ENCODE results near the gene TRAF4. TPM values are rescaled to one million over a fixed set of nuclear protein-coding genes. Genes with fewer than 3 reads are reported as not detected.

TRAF4 gene
- total RNA-seq, 1 donor from 2014 or later, result 143 TPM

- no peak for DNase-seq (ENCODE audit: low read depth)
These were observed 31.6 kb upstream of the TRAF4 start for GRCh38 chr17:28712032-28712704.

DNA sequence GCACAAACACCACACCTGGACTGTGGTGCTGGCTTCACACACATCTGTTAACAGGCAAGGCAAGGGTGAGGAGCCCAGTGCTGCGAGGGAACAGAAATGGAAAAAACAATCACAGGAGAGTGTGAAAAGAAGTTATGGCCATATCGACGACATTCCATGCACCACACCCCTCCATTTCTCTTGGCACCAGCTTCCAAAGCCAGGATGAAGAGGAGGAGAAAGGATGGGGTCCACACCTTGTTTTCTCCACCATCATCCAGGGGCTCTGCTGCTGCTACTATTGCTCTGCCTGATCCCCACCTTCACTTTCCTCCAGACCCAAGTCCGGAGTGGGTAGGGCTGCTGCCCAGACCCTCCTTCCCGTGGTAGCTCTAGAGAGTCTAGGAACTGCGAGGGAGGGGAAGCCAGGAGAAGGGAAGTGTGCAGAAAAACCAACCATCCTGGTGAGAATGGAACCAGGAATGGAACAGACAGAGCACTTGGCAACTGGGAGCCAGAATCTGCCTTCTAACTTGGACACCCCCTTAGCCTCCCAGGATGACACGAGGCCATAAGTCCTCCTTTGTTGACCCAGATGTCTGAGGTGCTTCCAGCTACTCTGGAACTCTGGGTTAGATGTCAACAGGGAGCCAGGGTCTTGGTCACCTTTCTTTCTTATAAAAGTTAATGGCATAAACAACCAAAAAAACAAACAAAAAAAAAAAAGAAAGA lies 31.0 kb upstream of the TRAF4 start:
- Mint-ChIP-seq H3K9me3 (ENCODE audit: unreplicated experiment) (no peaks in the 10 kb centered on the region), H3K27me3 (ENCODE audit: low read depth, unreplicated experiment) (no peaks in the 10 kb centered on the region), H3K4me1 (ENCODE audit: low read depth, unreplicated experiment) (peaks cover 17% of the 10 kb centered on the region), H3K27ac (ENCODE audit: unreplicated experiment) (no peak overlapping the region), H3K36me3 (ENCODE audit: low read depth, unreplicated experiment) (peaks cover 24% of the 10 kb centered on the region), H3K4me3 (ENCODE audit: unreplicated experiment) (peak overlapping the region; percentile 84)
- H3K4me3 ChIP-seq (ENCODE audit: insufficient read depth, low read depth, low read length), result no peak overlapping the region
- no peak for DNase-seq (ENCODE audit: low read depth)
- no peak for FAIRE-seq
- no peak overlapping the region for H2AFZ ChIP-seq (ENCODE audit: low read depth, low read length)
- H3K9ac ChIP-seq (ENCODE audit: low read length), result no peak overlapping the region
- TF ChIP-seq, protein P1, sequence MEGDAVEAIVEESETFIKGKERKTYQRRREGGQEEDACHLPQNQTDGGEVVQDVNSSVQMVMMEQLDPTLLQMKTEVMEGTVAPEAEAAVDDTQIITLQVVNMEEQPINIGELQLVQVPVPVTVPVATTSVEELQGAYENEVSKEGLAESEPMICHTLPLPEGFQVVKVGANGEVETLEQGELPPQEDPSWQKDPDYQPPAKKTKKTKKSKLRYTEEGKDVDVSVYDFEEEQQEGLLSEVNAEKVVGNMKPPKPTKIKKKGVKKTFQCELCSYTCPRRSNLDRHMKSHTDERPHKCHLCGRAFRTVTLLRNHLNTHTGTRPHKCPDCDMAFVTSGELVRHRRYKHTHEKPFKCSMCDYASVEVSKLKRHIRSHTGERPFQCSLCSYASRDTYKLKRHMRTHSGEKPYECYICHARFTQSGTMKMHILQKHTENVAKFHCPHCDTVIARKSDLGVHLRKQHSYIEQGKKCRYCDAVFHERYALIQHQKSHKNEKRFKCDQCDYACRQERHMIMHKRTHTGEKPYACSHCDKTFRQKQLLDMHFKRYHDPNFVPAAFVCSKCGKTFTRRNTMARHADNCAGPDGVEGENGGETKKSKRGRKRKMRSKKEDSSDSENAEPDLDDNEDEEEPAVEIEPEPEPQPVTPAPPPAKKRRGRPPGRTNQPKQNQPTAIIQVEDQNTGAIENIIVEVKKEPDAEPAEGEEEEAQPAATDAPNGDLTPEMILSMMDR (IDR thresholded peaks at IDR 0.05; ENCODE audit: insufficient read depth, low read depth, low read length), result no peak
- TF ChIP-seq EZH2 (IDR thresholded peaks at IDR 0.05; ENCODE audit: insufficient read depth, low read length), result no peak
- H3K4me1 ChIP-seq (ENCODE audit: insufficient read depth, low read length), result peaks cover 26% of the 10 kb centered on the region
- H3K9me3 ChIP-seq (ENCODE audit: insufficient read depth, low read depth, low read length), result no peaks in the 10 kb centered on the region
- H3K27ac ChIP-seq (ENCODE audit: low read depth, low read length), result no peak overlapping the region
- H3K79me2 ChIP-seq (ENCODE audit: insufficient read depth, low read length), result peaks cover 38% of the 10 kb centered on the region
- H3K4me2 ChIP-seq (ENCODE audit: low read length), result peak overlapping the region; percentile 86
- no peaks in the 10 kb centered on the region for H3K27me3 ChIP-seq (ENCODE audit: insufficient read depth, low read length)
- H3K36me3 ChIP-seq (ENCODE audit: insufficient read depth, low read length), result peaks cover 16% of the 10 kb centered on the region
- H4K20me1 ChIP-seq (ENCODE audit: insufficient read depth, low read length), result peaks cover 40% of the 10 kb centered on the region

More at GRCh38 chr17:28712032-28712704, 31.6 kb upstream of the TRAF4 start:
- Histone ChIP-seq H3K4me1 (ENCODE audit: insufficient read depth, low read length) (peaks cover 25% of the 10 kb centered on the region), H3K27me3 (ENCODE audit: insufficient read depth, low read length) (no peaks in the 10 kb centered on the region), H3K36me3 (ENCODE audit: insufficient read depth, low read length) (peaks cover 16% of the 10 kb centered on the region), H4K20me1 (ENCODE audit: insufficient read depth, low read length) (peaks cover 40% of the 10 kb centered on the region), H2AFZ (ENCODE audit: low read depth, low read length) (no peak overlapping the region), H3K9me3 (ENCODE audit: insufficient read depth, low read depth, low read length) (no peaks in the 10 kb centered on the region), H3K9ac (ENCODE audit: low read length) (peak overlapping the region; percentile 81), H3K4me3 (ENCODE audit: insufficient read depth, low read depth, low read length) (no peak overlapping the region), H3K79me2 (ENCODE audit: insufficient read depth, low read length) (peaks cover 34% of the 10 kb centered on the region), H3K27ac (ENCODE audit: low read depth, low read length) (no peak overlapping the region), H3K4me2 (ENCODE audit: low read length) (peak overlapping the region; percentile 86)
- H3K27me3 Mint-ChIP-seq (ENCODE audit: low read depth, unreplicated experiment), result no peaks in the 10 kb centered on the region
- TF ChIP-seq EZH2 (IDR thresholded peaks at IDR 0.05; ENCODE audit: insufficient read depth, low read length), result no peak
- TF ChIP-seq, protein P1 (IDR thresholded peaks at IDR 0.05; ENCODE audit: insufficient read depth, low read depth, low read length), result no peak
- no peaks in the 10 kb centered on the region for H3K9me3 Mint-ChIP-seq (ENCODE audit: unreplicated experiment)
- H3K36me3 Mint-ChIP-seq (ENCODE audit: low read depth, unreplicated experiment), result peaks cover 25% of the 10 kb centered on the region
- H3K4me3 Mint-ChIP-seq (ENCODE audit: unreplicated experiment), result peak overlapping the region; percentile 84
- peaks cover 17% of the 10 kb centered on the region for H3K4me1 Mint-ChIP-seq (ENCODE audit: low read depth, unreplicated experiment)
- FAIRE-seq, result no peak
- peak overlapping the region; percentile 80 for H3K27ac Mint-ChIP-seq (ENCODE audit: unreplicated experiment)
